ENCODE data around the gene IQCM. TPM values are rescaled to one million over a fixed set of nuclear protein-coding genes. Genes with fewer than 3 reads are reported as not detected.
"Not testable (repeated sequence)": the region's sequence is repeated elsewhere in the genome, so short reads cannot be mapped to it uniquely, and the experiment has no call there.

IQCM gene
- total RNA-seq, 1 experiment from 2014 or later = not detected

DNA sequence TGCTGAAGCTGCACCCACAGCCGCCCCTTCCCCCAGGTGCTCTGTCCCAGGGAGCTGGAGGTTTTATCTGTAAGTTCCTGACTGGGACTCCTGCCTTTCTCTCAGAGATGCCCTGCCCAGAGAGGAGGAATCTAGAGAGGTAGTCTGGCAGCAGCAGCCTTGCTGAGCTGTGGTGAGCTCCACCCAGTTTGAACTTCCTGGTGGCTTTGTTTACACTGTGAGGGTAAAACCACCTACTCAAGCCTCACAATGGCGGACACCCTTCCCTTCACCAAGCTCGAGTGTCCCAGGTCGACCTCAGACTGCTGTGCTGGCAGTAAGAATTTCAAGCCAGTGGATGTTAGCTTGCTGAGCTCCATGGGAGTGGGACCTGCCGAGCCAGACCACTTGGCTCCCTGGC lies 474.5 kb downstream of the IQCM start:
- H3K4me1 ChIP-seq; H3K27me3 ChIP-seq; DNase-seq; H3K27ac ChIP-seq; H3K9me3 ChIP-seq (replicated peaks); H3K36me3 ChIP-seq; H3K4me3 ChIP-seq: not testable (repeated sequence)

DNA sequence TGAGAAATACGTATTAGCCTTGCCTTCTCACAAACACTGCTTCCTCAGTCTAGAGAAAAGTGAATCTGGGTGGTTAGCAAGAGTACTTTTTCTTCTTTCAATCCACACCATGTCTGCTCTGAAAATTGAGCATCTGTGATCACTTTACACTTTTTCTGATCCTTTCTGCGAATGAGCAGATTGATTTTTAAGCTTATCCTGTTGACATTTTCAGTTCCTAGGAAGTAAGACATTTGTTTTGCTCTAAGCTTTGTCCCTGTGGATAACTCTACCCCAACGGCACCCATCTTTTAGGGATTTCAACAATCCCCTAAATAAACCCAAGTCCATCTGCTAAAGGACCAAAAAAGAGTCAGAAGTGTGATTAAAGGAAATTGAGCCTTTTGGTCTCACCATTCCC lies 487.5 kb downstream of the IQCM start:
- Histone ChIP-seq H3K9me3 (replicated peaks) (no peaks in the 10 kb centered on the region), H3K4me3 (no peak overlapping the region)

GRCh38 chr4:149322203-149322602 lies 493.4 kb downstream of the IQCM start:
- DNase-seq = peak in 1 of 2 experiments; percentile 3
- no peaks in the 10 kb centered on the region for H3K9me3 ChIP-seq (replicated peaks)
- no peak overlapping the region for H3K27ac ChIP-seq
- H3K4me3 ChIP-seq = no peak overlapping the region
- H3K4me1 ChIP-seq = no peaks in the 10 kb centered on the region
- H3K36me3 ChIP-seq = no peaks in the 10 kb centered on the region
- no peaks in the 10 kb centered on the region for H3K27me3 ChIP-seq

More for the DNA sequence above, 487.5 kb downstream of the IQCM start:
- Histone ChIP-seq H3K27me3 (no peaks in the 10 kb centered on the region), H3K36me3 (no peaks in the 10 kb centered on the region), H3K27ac (no peak overlapping the region), H3K4me1 (no peaks in the 10 kb centered on the region)
- DNase-seq = no peak

DNA sequence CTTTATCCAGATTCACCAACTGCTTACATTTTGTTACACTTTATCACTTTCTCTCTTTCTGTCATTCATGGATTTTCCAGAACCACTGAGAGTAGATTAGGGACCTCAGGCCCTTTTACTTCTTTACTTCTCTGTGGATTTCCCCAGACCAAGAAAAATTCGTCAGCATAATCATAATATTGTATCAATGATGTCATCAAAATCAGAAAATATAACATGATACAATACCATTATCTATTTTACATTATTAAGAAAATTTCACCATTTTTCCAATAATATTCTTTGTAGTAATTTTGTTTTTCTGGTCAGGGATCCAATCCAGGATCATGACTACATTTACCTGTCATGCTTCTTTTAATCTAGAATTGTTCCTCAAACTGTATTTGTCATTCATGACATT lies 494.2 kb downstream of the IQCM start:
- no peaks in the 10 kb centered on the region for H3K27me3 ChIP-seq

GRCh38 chr4:149311076-149311475 lies 504.6 kb downstream of the IQCM start:
- H3K4me1 ChIP-seq = no peaks in the 10 kb centered on the region
- no peak for DNase-seq
- no peak overlapping the region for H3K27ac ChIP-seq
- H3K4me3 ChIP-seq = no peak overlapping the region
- H3K36me3 ChIP-seq = no peaks in the 10 kb centered on the region
- H3K27me3 ChIP-seq = no peaks in the 10 kb centered on the region
- H3K9me3 ChIP-seq (replicated peaks) = no peaks in the 10 kb centered on the region

More for the DNA sequence above, 494.2 kb downstream of the IQCM start:
- H3K36me3 ChIP-seq = no peaks in the 10 kb centered on the region
- H3K4me1 ChIP-seq = no peaks in the 10 kb centered on the region
- no peaks in the 10 kb centered on the region for H3K9me3 ChIP-seq (replicated peaks)
- no peak for DNase-seq
- H3K27ac ChIP-seq = no peak overlapping the region
- H3K4me3 ChIP-seq = no peak overlapping the region

DNA sequence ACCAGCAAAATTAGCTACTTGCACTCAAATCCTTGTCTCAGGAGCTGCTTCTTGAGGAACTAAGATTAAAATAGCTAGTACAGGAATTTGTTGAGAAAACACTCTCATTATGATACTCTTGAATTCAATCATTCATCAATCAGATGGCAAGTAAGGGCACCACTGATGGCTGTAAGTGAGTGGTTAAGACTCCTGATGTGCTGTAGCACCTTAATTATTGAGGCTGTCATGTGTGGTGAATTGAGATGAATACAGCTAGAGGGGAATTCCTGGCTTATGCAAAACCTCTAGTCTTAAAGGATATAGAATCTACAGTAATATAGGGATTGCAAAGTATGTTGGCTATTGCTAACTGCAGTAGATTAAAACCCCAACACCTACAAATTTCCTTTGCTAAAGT lies 509.1 kb downstream of the IQCM start:
- H3K27ac ChIP-seq = no peak overlapping the region
- no peak overlapping the region for H3K4me3 ChIP-seq
- H3K4me1 ChIP-seq = no peaks in the 10 kb centered on the region
- no peaks in the 10 kb centered on the region for H3K27me3 ChIP-seq
- no peaks in the 10 kb centered on the region for H3K9me3 ChIP-seq (replicated peaks)
- DNase-seq = no peak
- no peaks in the 10 kb centered on the region for H3K36me3 ChIP-seq

Data from SJCRH30 (cell line).